Posterior vena cava (tissue), 2 donors: ENCODE results near the gene NPW. TPM values are rescaled to one million over a fixed set of nuclear protein-coding genes. Genes with fewer than 3 reads are reported as not detected.

Source experiments
- DNase-seq: peaks from one replicate; pipeline ENCODE4 v3.0.0-alpha.2; 2020; ENCODE audit warnings: low spot score
- intact Hi-C, 2 donors: fragments of 100-400 bp; cut with DNase I; formaldehyde crosslinking; loops; one replicate each; pipeline versions ENCODE4 v1.14.1 to v1.14.2; 2022 to 2023
- total RNA-seq, 2 donors: library from RNA; stranded (reverse); fragmentation: NEBNext Ultra II Directional; extraction: Animal tissue kit (Norgen Biotek cat#: 25700); gene quantifications; one replicate each; pipeline ENCODE4 v1.2.1, GENCODE V29; 2021
- donor health status: DM: yes; HTN: yes; CAD: no.
- donor health status: DM: yes; HTN: yes; CAD: no.

NPW gene
- total RNA-seq, 2 donors from 2014 or later: not detected

GRCh38 chr16:2060346-2060745 lies 40.8 kb downstream of the NPW start:
- intact Hi-C loops: no loop called here
- DNase-seq: no peak

- intact Hi-C loops: no loop called here
- DNase-seq: no peak
Measured at GRCh38 chr16:2061023-2061422, 41.4 kb downstream of the NPW start.

- intact Hi-C loops: no loop called here
- DNase-seq: no peak
Measured at GRCh38 chr16:2061526-2061925, 41.9 kb downstream of the NPW start.

- intact Hi-C loops: no loop called here
- DNase-seq: no peak
Measured at GRCh38 chr16:2062801-2063200, 43.2 kb downstream of the NPW start.

- intact Hi-C loops: no loop called here
- DNase-seq: no peak
Measured at GRCh38 chr16:2063861-2064260, 44.3 kb downstream of the NPW start.

- intact Hi-C loops: no loop called here
- no peak for DNase-seq
Measured at GRCh38 chr16:2064368-2064945, 44.9 kb downstream of the NPW start.

GRCh38 chr16:2066139-2066538 lies 46.6 kb downstream of the NPW start:
- intact Hi-C loops: no loop called here

More at GRCh38 chr16:2066139-2066538, 46.6 kb downstream of the NPW start:
- DNase-seq: no peak

Other genes with a start within 250 kb of the NPW start
- gene NME3, start 248.2 kb upstream of the NPW start, total RNA-seq: 10 to 100 TPM; 31.6 to 47.0 TPM
- 10 to 100 TPM; 10.2 to 12.0 TPM for gene EME2, start 247.0 kb upstream of the NPW start, total RNA-seq
- gene MRPS34, start 246.7 kb upstream of the NPW start, total RNA-seq: 10 to 100 TPM; 37.3 to 45.8 TPM
- 10 to 100 TPM; 21.7 to 26.7 TPM for gene SPSB3, start 237.2 kb upstream of the NPW start, total RNA-seq
- 10 to 100 TPM; 30.4 to 30.9 TPM for gene NUBP2, start 236.8 kb upstream of the NPW start, total RNA-seq
- under 1 TPM in 1 of 2 donors, not detected in 1; 0.10 TPM for gene IGFALS, start 226.1 kb upstream of the NPW start, total RNA-seq
- gene HAGH, start 193.0 kb upstream of the NPW start, total RNA-seq: 10 to 100 TPM; 36.1 to 48.2 TPM
- 10 to 100 TPM; 14.0 to 17.3 TPM for gene FAHD1, start 192.6 kb upstream of the NPW start, total RNA-seq
- not detected for gene MEIOB, start 147.6 kb upstream of the NPW start, total RNA-seq
- gene HS3ST6, start 101.4 kb upstream of the NPW start, total RNA-seq: not detected
- gene MSRB1, start 76.6 kb upstream of the NPW start, total RNA-seq: 10 to 100 TPM; 61.4 to 70.0 TPM
- not detected for gene RPL3L, start 65.1 kb upstream of the NPW start, total RNA-seq
- 100 to 1,000 TPM; 112 to 116 TPM for gene NDUFB10, start 60.2 kb upstream of the NPW start, total RNA-seq
- 1,000 to 10,000 TPM; 1,131 to 1,263 TPM for gene RPS2, start 55.0 kb upstream of the NPW start, total RNA-seq
- not detected for gene RNF151, start 52.9 kb upstream of the NPW start, total RNA-seq
- 10 to 100 TPM; 17.6 to 20.1 TPM for gene TBL3, start 47.7 kb upstream of the NPW start, total RNA-seq
- not detected for gene NOXO1, start 38.3 kb upstream of the NPW start, total RNA-seq
- 10 to 100 TPM; 15.1 to 16.2 TPM for gene GFER, start 35.6 kb upstream of the NPW start, total RNA-seq
- gene SYNGR3, start 29.8 kb upstream of the NPW start, total RNA-seq: under 1 TPM; 0.33 to 0.83 TPM
- 10 to 100 TPM; 29.4 to 38.7 TPM for gene ZNF598, start 10.0 kb upstream of the NPW start, total RNA-seq
- 100 to 1,000 TPM; 115 to 143 TPM for gene NHERF2, start 7.1 kb downstream of the NPW start, total RNA-seq
- gene NTHL1, start 28.0 kb downstream of the NPW start, total RNA-seq: 10 to 100 TPM in 1 of 2 donors, 1 to 10 TPM in 1; 8.1 to 15.2 TPM
- gene TSC2, start 28.2 kb downstream of the NPW start, total RNA-seq: 10 to 100 TPM; 77.8 to 86.9 TPM
- gene PKD1, start 116.1 kb downstream of the NPW start, total RNA-seq: 100 to 1,000 TPM; 177 to 181 TPM
- gene RAB26, start 128.8 kb downstream of the NPW start, total RNA-seq: under 1 TPM in 1 of 2 donors, not detected in 1; 0.28 TPM
- gene TRAF7, start 136.0 kb downstream of the NPW start, total RNA-seq: 10 to 100 TPM; 56.7 to 62.0 TPM
- under 1 TPM in 1 of 2 donors, not detected in 1; 0.05 TPM for gene CASKIN1, start 176.8 kb downstream of the NPW start, total RNA-seq
- 10 to 100 TPM; 16.6 to 21.4 TPM for gene MLST8, start 185.7 kb downstream of the NPW start, total RNA-seq
- gene BRICD5, start 191.1 kb downstream of the NPW start, total RNA-seq: 1 to 10 TPM; 2.1 to 2.6 TPM
- 1 to 10 TPM; 7.2 to 8.4 TPM for gene PGP, start 195.1 kb downstream of the NPW start, total RNA-seq
- gene E4F1, start 203.8 kb downstream of the NPW start, total RNA-seq: 10 to 100 TPM; 15.5 to 19.3 TPM
- gene DNASE1L2, start 216.7 kb downstream of the NPW start, total RNA-seq: under 1 TPM in 1 of 2 donors, not detected in 1; 0.19 TPM
- gene ECI1, start 231.8 kb downstream of the NPW start, total RNA-seq: 10 to 100 TPM; 30.2 to 31.9 TPM
- gene RNPS1, start 248.3 kb downstream of the NPW start, total RNA-seq: 100 to 1,000 TPM in 1 of 2 donors, 10 to 100 TPM in 1; 84.9 to 101 TPM